K562 (cell line): ENCODE measurements around the gene AKR1A1. TPM values are rescaled to one million over a fixed set of nuclear protein-coding genes. Genes with fewer than 3 reads are reported as not detected.
"Not testable (repeated sequence)": the region's sequence is repeated elsewhere in the genome, so short reads cannot be mapped to it uniquely, and the experiment has no call there.

ENCODE experiments used
- ATAC-seq: fragments of 200-7000 bp; cut with Tn5 transposase; 3 replicates; pipeline ENCODE4 v1.9.1; 2020; ENCODE audit warnings: moderate library complexity
- BruUV-seq: library from RNA; stranded (reverse); fragments of 400-500 nt; replicated peaks from 2 replicates; lab custom pipeline; 2021; lab: Mats Ljungman, UMichigan
- CTCF ChIA-PET: fragments of 300-600 bp; formaldehyde crosslinking; extraction: SDS; loops from one replicate; lab custom pipeline; 2021; ENCODE audit warnings: low intra/inter-chr PET ratio; lab: Yijun Ruan, JAX
- POLR2A ChIA-PET: fragments of 300-600, 350-650 bp; sonication (Branson Sonifier 250); formaldehyde crosslinking; extraction: SDS; loops from one replicate; lab custom pipeline; 2021; ENCODE audit warnings: antibody characterized with exemption, inconsistent platforms; lab: Yijun Ruan, JAX
- DNase-seq, 4 experiments: peaks; one replicate each; pipeline versions ENCODE4 v3.0.0 to v3.0.0-alpha.2; 2011 to 2018; ENCODE audit warnings: low spot score in 3 of 4, mixed read lengths in 3 of 4; ENCODE audit errors: extremely low read depth in 1 of 4
- FAIRE-seq: peaks from 2 replicates; lab custom pipeline; 2011; peaks lifted over from hg19 to GRCh38; lab: Jason Lieb, UNC
- H2AFZ ChIP-seq: 2 replicates; pipeline ENCODE4 v1.6.0; 2011; ENCODE audit warnings: low read depth, low read length, control low read depth, inconsistent platforms
- H3K27ac ChIP-seq: fragments of 200-600 bp; 3 replicates; pipeline ENCODE4 v1.8.0; 2011; ENCODE audit warnings: low read depth, mild to moderate bottlenecking, control low read depth, inconsistent platforms, low read length, moderate library complexity, mixed read lengths; ENCODE audit errors: extremely low read depth
- H3K27me3 ChIP-seq, 2 experiments: fragments of 300-600 bp in 1 of 2; 2 replicates in 1 of 2; 3 replicates in 1 of 2; pipeline versions ENCODE4 v1.6.0 to v1.8.0; 2011; ENCODE audit warnings: inconsistent platforms in 2 of 2, low read length in 2 of 2, mild to moderate bottlenecking in 1 of 2, mixed read lengths in 1 of 2, moderate library complexity in 1 of 2; ENCODE audit not compliant: control insufficient read depth in 2 of 2, insufficient read depth in 2 of 2
- H3K36me3 ChIP-seq: fragments of 300-600 bp; 3 replicates; pipeline ENCODE4 v1.8.0; 2011; ENCODE audit warnings: mild to moderate bottlenecking, low read length, inconsistent platforms; ENCODE audit not compliant: control insufficient read depth, insufficient read depth
- H3K4me1 ChIP-seq, 2 experiments: fragments of 200-600 bp in 1 of 2; replicated peaks in 1 of 2; 2 replicates in 1 of 2; 3 replicates in 1 of 2; pipeline versions ENCODE4 v1.5.1 to v1.8.0; 2011; ENCODE audit warnings: inconsistent platforms in 2 of 2, low read length in 2 of 2, mild to moderate bottlenecking in 1 of 2, mixed read lengths in 1 of 2, moderate library complexity in 1 of 2; ENCODE audit not compliant: control insufficient read depth in 2 of 2, insufficient read depth in 2 of 2
- H3K4me2 ChIP-seq: 2 replicates; pipeline ENCODE4 v1.6.1; 2011; ENCODE audit warnings: low read length, control low read depth, inconsistent platforms, mixed read lengths; ENCODE audit not compliant: insufficient read depth
- H3K4me3 ChIP-seq: fragments of 200-600 bp; sonication (generic), shearing (Covaris generic); 2 replicates; pipeline ENCODE4 v1.5.1; 2016; ENCODE audit warnings: control low read depth, inconsistent platforms
- H3K79me2 ChIP-seq: fragments of 200-600 bp; 3 replicates; pipeline ENCODE4 v1.8.0; 2011; ENCODE audit warnings: low read length, inconsistent platforms; ENCODE audit not compliant: control insufficient read depth, insufficient read depth
- H3K9ac ChIP-seq, 2 experiments: 2 replicates each; pipeline versions ENCODE4 v1.6.0 to v1.6.1; 2011; ENCODE audit warnings: low read depth in 2 of 2, low read length in 2 of 2, control low read depth in 1 of 2, inconsistent platforms in 1 of 2, mild to moderate bottlenecking in 1 of 2, mixed read lengths in 1 of 2; ENCODE audit not compliant: insufficient read depth in 1 of 2
- H3K9me1 ChIP-seq: one replicate; pipeline ENCODE4 v1.6.0; 2011; ENCODE audit warnings: inconsistent platforms, mild to moderate bottlenecking, low read length, moderate library complexity; ENCODE audit not compliant: control insufficient read depth, insufficient read depth
- H3K9me3 ChIP-seq: replicated peaks from 2 replicates; pipeline ENCODE4 v1.5.1; 2011; ENCODE audit warnings: low read depth, low read length, inconsistent platforms; ENCODE audit not compliant: control insufficient read depth, insufficient read depth
- H4K20me1 ChIP-seq: replicated peaks from 2 replicates; pipeline ENCODE4 v1.6.1; 2011; ENCODE audit warnings: low read length, inconsistent platforms, mixed read lengths; ENCODE audit not compliant: control insufficient read depth, insufficient read depth
- ARID2 ChIP-seq: fragments of 450-650 bp; IDR thresholded peaks from 2 replicates; pipeline ENCODE4 v1.6.1; 2017; ENCODE audit warnings: antibody characterized with exemption, mild to moderate bottlenecking
- BCOR ChIP-seq: fragments of 450-650 bp; IDR thresholded peaks from 2 replicates; pipeline ENCODE4 v1.6.1; 2016
- DPF2 ChIP-seq: fragments of 450-650 bp; IDR thresholded peaks from 2 replicates; pipeline ENCODE4 v1.6.1; 2016
- HDGF ChIP-seq: fragments of 450-650 bp; IDR thresholded peaks from 2 replicates; pipeline ENCODE4 v1.6.1; 2016
- LARP7 ChIP-seq: fragments of 450-650 bp; IDR thresholded peaks from 2 replicates; pipeline ENCODE4 v1.6.1; 2016
- NFIC ChIP-seq: fragments of 450-650 bp; IDR thresholded peaks from 2 replicates; pipeline ENCODE4 v1.6.1; 2017; ENCODE audit warnings: mild to moderate bottlenecking, inconsistent platforms
- PHF21A ChIP-seq: fragments of 450-650 bp; IDR thresholded peaks from 2 replicates; pipeline ENCODE4 v1.6.1; 2017; ENCODE audit warnings: low read depth, borderline replicate concordance
- TAL1 ChIP-seq: fragments of 450-650 bp; IDR thresholded peaks from 2 replicates; pipeline ENCODE4 v1.6.1; 2016; ENCODE audit warnings: mild to moderate bottlenecking
- WGBS: fragments of 100-300 bp; shearing (Covaris generic); methylation state at CpG from one replicate; pipeline ENCODE4 v1.1.6; 2016; ENCODE audit warnings: low coverage, mixed read lengths; ENCODE audit not compliant: insufficient coverage; ENCODE audit errors: missing lambda C conversion rate; 5-methylcytosine and 5-hydroxymethylcytosine counted together
- in situ Hi-C: fragments of 300-500 bp; cut with MboI; formaldehyde crosslinking; loops from 4 replicates; pipeline ENCODE4 v1.15.0; 2018; ENCODE audit warnings: inconsistent platforms, mixed read lengths
- intact Hi-C: fragments of 100-400 bp; cut with micrococcal nuclease; formaldehyde crosslinking; loops from 2 replicates; pipeline ENCODE4 v1.14.2; 2022
- polyA plus RNA-seq, 8 experiments: library from polyadenylated mRNA; depleted of rRNA in 4 of 8; stranded (reverse) in 5 of 8; unstranded in 3 of 8; fragments of >200 nt; fragmentation: Nextera tagmentation in 2 of 8; fragmentation: Illumina TruSeq in 1 of 8; extraction: Ambion mirVana in 2 of 8; extraction: Trizol in 1 of 8; gene quantifications; 2 replicates each; pipeline versions ENCODE4 v1.2.1 to v1.2.3, GENCODE V29; 2011 to 2014; ENCODE audit warnings: inconsistent platforms in 1 of 8, missing spikeins in 1 of 8
- total RNA-seq, 7 experiments: library from RNA; depleted of rRNA in 6 of 7; stranded (reverse); fragments of >200 nt in 6 of 7; fragmentation: Illumina TruSeq in 2 of 7; extraction: Trizol in 2 of 7; gene quantifications; 2 replicates each; pipeline versions ENCODE4 v1.2.1 to v1.2.3, GENCODE V29; 2011 to 2021; ENCODE audit warnings: low replicate concordance in 1 of 7
- TF ChIP-seq, protein P1 (sequence below): sonication (generic); formaldehyde crosslinking; IDR thresholded peaks from 2 replicates; pipeline ENCODE4 v1.8.1; 2023; ENCODE audit warnings: mild to moderate bottlenecking, missing genetic modification reagents

AKR1A1 gene
- total and polyA plus RNA-seq, 9 of the 15 experiments (the other 6 are each of a cell fraction or from before 2014, with no cell fraction given): 68.6 to 211 (median 132) TPM

DNA sequence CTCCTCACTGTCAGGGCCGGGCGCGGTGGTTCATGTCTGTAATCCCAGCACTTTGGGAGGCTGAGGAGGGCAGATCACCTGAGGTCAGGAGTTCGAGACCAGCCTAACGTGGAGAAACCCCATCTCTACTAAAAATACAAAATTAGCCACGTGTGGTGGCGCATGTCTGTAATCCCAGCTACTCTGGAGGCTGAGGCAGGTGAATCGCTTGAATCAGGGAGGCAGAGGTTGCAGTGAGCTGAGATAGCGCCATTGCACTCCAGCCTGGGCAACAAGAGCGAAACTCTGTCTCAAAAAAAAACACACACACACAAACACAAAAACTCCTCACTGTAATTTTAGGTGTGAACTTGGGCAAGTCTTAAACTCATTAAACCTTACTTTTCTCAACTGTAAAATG, 26.7 kb upstream of the AKR1A1 start:
- H3K27ac ChIP-seq, ATAC-seq, DNase-seq, H3K9me3 ChIP-seq, H3K36me3 ChIP-seq, H3K27me3 ChIP-seq, in situ Hi-C loops, CTCF ChIA-PET, BruUV-seq, FAIRE-seq, H2AFZ ChIP-seq, H3K4me2 ChIP-seq, H3K4me3 ChIP-seq, intact Hi-C loops, H3K9ac ChIP-seq, H3K9me1 ChIP-seq: not testable (repeated sequence)
- POLR2A ChIA-PET: interaction anchor here (0.7 to 6.4 kb wide), 6 partner anchors 11 to 59 kb away, joined by 3 to 142 read pairs (median 81); partner anchors contain the start of genes AKR1A1, CCDC163, MMACHC and NASP
- peaks cover 31% of the 10 kb centered on the region for H3K79me2 ChIP-seq
- H3K4me1 ChIP-seq: peaks cover 24 to 29% of the 10 kb centered on the region in 2 experiments
- WGBS: 67% methylated on average over 10 of the region's 10 CpGs
- TF ChIP-seq, protein P1, sequence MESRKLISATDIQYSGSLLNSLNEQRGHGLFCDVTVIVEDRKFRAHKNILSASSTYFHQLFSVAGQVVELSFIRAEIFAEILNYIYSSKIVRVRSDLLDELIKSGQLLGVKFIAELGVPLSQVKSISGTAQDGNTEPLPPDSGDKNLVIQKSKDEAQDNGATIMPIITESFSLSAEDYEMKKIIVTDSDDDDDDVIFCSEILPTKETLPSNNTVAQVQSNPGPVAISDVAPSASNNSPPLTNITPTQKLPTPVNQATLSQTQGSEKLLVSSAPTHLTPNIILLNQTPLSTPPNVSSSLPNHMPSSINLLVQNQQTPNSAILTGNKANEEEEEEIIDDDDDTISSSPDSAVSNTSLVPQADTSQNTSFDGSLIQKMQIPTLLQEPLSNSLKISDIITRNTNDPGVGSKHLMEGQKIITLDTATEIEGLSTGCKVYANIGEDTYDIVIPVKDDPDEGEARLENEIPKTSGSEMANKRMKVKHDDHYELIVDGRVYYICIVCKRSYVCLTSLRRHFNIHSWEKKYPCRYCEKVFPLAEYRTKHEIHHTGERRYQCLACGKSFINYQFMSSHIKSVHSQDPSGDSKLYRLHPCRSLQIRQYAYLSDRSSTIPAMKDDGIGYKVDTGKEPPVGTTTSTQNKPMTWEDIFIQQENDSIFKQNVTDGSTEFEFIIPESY (CRISPR knock-in tag): peak; percentile 92
- 0 out of 2 replicates have a peak, but pooled peaks have one; percentile 29 for TF ChIP-seq LARP7
- 0 out of 2 replicates have a peak, but pooled peaks have one; percentile 1 for TF ChIP-seq TAL1
- peak; percentile 9; the same call in 1 of the 2 replicates for TF ChIP-seq DPF2
- TF ChIP-seq BCOR: 0 out of 2 replicates have a peak, but pooled peaks have one; percentile 31
- 0 out of 2 replicates have a peak, but pooled peaks have one; percentile 26 for TF ChIP-seq ARID2
- 0 out of 2 replicates have a peak, but pooled peaks have one; percentile 36 for TF ChIP-seq PHF21A
- 0 out of 2 replicates have a peak, but pooled peaks have one; percentile 39 for TF ChIP-seq HDGF
- TF ChIP-seq NFIC: 0 out of 2 replicates have a peak, but pooled peaks have one; percentile 2
- H4K20me1 ChIP-seq: peaks cover 17% of the 10 kb centered on the region
